D341Med (cell line): ENCODE data around the gene HIF3A.
A peak's percentile ranks its signal among the peaks of the same experiment; 100 is the strongest.
"Not testable (repeated sequence)": the region's sequence is repeated elsewhere in the genome, so short reads cannot be mapped to it uniquely, and the experiment has no call there.

Experiments used
- DNase-seq: peaks from one replicate; pipeline ENCODE4 v3.0.0; 2012; ENCODE audit warnings: low spot score

The HIF3A gene

DNA sequence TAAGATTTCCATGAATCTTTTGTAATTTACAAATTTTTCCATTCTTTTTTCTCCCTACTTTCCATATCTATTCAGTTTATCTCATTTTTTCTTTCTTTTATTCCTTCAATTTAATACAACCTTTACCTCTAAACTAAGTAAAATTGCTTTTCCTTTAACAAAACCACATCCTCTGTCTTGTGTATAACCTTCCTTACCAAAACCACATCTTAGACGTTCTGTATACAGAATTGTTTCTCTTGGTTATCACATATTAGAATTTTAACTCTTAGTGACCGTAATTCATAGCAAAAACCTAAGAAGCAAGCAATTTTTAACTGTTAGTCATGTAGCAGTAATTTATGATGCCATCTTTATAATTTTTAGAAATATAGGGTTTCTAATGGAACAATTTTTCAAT lies 65.1 kb downstream of the HIF3A start:
- DNase-seq, result no peak

DNA sequence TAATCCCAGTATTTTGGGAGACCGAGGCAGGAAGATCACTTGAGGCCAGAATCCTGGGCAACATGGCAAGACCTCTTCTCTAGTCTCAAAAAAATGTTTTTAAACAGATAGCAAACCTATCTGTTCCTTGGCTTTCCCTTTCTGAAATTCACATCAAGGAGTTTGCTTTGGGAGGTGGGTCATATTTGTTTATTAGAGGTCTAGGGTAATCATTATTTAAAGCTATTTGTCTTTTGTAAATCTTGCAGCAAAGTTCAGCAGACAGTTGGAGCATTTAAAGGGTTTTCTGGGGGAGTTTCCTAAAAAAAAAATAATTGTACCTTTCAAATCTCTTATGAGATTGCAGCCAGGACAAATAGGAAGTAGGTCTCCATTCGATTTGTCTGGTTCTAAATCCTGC lies 67.5 kb downstream of the HIF3A start:
- DNase-seq, result no peak

DNA sequence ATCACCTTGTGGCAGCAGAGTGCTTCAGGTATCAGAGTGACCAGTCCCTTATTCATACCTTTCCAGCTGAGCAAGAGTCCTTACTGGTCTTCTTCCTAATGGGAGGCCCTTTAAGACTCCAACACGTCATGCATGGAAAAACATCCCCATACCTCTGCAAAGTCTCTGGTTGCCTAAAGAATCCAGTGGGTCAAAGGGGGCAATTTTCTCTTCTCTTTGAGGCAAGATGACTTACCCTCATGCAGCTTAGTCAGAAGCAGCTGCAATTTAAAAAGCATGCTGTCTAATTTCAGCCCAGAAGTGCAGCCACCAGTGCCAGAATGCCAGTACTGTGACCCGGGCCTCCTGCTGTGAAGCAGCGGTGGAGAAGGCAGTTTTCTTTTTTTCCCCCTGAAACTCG lies 68.7 kb downstream of the HIF3A start:
- DNase-seq, result no peak

DNA sequence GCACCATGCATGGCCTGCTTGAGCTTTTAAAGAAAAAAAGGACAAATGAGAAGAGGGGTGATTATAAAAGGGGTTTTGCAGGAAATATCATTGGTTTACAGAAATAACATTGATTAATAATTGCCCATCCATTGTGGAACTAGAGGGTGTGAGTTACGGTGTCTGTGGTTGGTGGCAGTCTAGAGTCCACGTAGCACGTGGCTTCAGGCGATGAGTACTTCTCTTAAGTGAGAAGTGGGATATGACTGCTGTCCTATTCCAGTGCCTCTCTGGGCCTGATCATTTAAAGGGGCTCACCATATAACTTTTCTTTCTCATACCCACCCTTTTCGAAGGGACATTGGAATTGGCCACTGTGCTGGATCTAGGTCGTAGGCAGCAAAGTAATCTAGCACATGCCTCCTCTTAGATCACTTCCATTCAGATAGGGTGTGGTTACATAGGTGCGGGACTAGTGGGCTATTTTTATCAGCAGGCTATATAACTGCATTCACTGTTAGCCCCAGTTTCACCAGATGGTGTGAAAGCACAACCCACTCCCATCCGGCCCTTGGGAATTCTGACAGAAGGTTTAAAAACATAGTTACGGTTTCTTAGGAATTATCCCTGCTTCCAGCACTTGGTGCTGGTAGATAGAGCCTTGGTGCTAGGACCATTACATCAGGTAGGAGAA lies 69.9 kb downstream of the HIF3A start:
- DNase-seq, result peak; percentile 76

DNA sequence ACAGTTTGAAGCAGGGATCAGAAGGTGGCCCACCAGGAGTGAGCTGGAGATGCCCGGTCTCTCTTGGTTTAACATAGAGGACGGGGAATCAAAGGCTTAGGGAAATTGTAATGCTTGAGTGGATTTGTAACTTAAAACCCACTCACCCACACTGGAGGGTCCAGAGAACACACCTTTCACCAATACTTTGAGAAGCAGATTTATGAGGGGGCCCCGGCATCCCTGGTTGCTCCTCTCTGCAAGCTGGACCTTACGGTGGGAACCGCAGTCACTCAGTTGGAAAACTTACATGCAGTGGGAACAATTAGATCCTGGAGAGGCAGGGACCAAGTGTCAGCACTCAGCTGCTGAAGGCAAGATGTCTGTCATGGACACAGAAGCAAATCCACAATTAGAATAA lies 70.6 kb downstream of the HIF3A start:
- DNase-seq, result no peak

DNA sequence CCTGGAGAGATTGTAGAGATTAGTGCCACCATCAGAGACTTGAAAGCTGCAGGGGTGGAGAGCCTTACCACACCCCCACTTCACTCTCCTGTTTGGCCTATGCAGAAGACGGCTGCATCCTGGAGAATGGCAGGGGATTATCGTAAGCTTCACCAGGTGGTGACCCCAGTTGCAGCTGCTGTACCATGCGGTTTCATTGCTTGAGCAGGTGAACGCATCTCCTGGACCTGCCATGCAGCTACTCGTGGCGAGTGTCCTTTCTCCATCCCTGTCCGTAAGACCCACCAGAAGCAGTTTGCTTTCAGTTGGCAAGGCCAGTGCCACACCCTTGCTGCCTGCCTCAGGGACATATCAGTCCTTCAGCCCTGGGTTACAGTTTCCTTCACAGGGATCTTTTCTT lies 71.3 kb downstream of the HIF3A start:
- DNase-seq, result peak; percentile 81

DNA sequence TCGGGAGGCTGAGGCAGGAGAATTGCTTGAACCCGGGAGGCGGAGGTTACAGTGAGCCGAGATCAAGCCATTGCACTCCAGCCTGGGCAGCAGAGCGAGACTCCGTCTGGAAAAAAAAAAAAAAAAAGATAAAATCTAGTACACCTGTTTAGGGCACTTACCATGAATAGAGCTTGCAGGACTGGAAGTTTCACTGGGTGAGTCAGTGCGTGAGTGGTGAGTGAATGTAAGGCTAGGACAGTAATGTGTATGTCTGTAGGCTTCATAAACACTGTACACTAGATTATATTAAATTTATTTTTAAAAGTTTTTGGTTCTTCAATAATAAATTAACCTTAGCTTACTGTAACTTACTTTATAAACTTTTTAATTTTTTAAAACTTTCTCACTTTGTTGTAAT lies 73.0 kb downstream of the HIF3A start:
- DNase-seq, result no peak

DNA sequence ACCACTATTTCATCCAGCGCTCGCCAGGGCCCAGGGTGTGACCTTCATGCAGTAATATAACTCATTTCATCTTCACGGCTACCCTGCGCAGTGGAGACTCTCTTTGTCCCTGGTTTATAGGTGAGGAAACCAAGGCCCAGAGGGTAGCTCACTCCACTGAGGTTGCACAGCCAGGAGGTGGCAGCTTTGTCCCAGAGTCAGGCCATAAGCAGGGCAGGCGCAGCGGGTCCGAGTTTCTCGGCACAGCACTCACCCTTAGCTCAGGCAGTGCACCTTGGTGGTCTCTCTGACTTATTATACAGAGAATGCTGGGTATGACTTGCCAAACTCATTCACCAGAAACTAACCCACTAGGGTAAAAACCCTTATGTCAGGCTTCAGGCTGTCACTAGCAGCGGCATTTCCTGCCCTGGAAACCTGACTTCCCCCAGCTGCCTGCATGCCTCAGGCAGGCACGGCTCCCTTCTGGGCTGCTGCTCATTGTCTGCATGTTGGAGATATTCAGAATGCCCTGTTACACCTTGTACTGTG lies 74.6 kb downstream of the HIF3A start:
- no peak for DNase-seq

DNA sequence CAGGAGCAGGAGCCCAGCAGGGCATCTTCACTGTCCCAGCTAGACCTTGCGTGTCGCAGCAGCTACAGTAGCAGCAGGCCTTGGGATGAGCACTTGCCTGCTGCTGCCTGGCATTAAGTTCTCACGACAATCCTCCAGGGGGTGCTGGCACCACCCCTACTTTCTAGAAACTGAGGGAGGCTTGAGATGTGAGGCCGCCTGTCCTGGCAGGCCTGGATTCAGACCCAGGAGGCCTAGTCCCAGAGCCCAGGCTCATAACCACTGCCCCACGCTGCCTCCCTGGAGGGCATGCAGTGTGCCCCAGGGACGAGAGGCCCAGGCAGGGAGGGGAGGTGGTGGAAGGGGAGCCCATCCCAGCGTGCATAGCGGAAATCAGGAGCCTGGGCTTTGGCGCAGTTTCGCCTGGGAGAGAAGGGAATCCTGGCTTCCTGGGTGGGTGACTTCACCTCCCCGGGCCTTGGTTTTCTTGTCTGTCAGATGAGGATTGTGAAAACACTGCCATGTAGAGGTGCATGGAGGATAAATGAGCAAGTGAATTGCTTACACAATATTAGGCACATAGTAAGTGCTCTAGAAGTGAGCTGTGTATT lies 76.2 kb downstream of the HIF3A start:
- peak; percentile 73 for DNase-seq

DNA sequence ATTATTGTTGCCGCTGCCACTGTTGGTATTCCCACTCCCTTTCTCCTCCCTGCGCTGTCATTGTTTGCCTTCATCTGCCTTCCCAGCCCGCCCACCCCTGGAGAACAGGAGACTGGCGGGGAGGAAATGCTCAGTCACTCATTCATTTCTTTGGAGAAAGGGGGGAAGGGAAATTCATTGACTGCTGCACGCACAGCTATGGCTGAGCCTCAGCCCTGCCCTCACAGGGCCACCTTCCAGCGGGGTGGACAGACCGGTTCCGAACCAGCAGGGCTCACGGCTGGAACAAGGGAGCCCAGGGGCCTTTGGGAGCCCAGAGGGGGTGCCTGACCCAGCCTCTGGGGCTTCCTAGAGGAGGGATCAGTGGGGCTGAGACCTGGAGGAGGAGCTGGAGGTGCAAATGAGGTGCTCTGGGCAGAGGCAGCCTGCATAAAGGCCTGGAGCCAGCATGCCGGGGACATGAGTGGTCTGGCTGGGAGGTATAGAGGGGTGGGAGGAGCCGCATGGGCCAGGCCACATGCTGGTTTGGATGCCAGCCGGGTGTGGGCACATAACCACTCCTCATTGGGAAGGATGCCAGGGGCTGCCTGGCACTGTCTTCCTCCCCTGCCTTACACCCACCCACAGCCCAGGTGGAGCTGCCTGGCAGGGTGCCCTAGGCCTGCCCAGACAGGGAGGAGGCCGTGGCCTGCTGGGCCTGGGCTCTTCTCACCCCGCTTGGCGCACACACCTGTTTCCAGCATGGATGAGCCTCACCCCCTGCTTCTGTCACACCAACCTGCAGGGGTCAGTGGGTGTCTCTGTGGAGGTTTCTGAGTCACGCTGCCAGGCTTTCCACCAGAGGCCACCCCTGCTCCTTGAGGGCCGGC lies 76.9 kb downstream of the HIF3A start:
- peak; percentile 64 for DNase-seq

DNA sequence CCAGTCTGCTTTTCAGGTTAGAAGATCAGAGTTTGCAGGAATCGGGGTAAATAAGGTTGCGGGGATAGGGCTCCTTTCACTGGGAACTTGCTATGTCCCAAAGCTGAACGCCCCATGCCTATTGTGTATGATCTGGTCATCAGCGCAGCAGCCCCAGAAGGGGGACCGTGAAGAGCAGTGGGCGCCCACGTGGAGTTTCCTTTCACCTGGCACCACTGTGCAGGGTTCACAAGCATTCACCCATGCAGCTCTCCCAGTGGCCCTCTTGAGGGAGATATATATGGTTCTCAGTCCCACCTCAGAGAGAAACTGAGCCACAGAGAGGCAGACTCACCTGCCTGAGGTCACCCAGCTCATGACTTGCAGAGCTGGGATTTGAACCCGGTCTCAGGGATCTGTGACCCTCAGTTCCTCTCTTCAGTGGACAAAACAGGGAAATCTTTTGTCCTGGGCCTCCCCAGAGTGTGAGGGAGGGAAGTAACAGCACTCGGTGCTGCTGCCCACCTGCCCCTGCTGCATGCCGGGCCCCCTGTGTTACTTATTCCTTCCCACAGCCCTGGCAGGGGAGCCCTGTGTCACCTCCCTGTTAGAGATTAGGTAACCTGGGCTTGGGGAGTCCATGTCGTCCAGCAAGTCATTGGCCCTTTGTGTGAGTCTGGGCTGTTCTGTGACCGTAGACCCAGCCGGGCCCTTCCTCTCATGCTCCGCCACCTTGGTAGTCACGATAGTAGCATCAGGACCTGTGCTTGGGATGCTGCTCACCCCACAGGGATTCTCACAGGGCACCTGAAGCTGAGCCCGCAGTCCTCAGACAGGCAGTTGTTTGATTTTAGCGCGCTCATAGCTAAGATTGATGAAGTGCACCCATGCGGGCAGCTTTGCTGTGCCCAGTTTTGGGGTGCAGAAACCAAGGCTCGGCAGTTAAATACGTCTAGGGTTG lies 78.0 kb downstream of the HIF3A start:
- no peak for DNase-seq

DNA sequence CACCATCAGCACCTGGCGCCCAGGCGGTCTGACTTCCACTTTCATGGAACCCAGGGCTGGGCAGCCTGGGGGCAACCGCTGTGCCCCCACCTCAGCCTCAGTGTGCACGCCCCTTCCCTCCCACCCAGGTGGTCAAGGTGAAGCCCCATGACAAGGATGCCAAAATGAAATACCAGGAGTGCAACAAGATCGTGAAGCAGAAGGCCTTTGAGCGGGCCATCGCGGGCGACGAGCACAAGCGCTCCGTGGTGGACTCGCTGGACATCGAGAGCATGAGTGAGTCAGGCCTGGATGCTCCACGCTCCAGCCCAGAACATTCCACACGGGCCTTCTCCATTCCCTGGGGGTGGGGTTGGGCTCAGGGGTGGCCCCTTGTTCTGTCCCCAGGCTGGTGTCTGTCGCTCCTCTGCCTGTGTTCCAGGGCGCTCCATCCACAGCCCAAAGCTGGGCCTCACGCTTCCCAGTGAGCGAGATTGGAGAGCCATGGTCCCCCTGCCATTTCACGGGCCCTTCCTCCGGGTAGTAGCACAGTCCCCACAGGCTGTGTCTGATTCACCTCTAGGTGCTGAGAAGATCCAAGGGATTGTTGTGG lies 78.7 kb downstream of the HIF3A start:
- not testable (repeated sequence) for DNase-seq

DNA sequence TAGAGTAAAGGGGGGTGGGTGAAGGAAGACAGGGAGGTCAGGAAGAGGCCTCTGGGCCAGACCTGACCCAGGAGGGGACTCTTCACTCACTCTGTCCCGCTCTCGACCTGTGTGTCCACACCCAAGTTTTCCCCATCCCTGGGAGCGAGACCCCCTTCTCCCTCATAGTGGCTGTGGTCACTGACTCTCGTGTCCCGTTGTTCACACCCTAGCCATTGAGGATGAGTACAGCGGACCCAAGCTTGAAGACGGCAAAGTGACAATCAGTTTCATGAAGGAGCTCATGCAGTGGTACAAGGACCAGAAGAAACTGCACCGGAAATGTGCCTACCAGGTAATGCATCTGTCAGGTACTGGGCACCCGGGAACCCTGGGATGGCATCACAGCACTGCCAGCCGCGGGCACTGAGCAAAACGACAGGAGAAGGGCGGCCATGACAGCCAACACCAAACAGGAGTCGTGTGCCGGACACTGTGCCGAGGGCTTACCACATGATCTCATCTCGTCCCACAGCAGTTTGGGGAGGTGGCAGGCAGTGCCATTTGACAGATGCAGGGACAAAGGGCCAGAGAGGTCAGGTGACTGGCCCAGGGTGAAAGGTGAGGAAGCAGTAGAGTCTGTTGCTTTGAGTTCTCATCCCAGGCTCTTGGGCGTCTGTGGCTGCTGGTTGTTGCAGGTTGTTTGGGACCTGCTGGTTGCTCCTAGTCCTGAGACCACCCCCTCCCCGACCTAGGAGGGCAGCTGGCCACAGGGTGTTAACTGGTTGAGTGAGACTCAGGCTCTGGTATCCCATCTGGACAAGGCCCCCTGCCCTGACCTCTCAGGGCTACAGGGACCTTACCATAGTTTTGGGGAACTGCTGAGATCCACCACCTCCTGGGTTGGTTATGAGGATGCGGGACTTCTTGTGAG lies 79.7 kb downstream of the HIF3A start:
- DNase-seq, result no peak

DNA sequence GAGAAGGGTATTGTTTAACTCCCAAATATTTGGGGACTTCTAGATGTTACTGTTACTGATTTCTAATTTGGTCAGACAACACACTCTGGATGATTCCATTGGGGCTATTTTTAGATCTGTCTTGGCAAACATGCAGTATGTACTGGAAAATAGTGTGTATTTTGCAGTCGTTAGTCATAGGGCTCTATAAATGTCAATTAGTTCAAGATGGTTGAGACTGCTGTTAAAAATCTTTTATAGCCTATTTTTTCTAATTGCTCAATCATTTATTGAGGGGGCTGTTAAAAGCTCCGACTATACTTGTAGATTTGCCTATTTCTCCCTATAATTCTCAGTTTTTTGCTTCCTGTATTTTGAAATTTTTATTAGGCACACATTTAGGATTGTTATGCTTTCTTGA lies 81.4 kb downstream of the HIF3A start:
- DNase-seq, result no peak

DNA sequence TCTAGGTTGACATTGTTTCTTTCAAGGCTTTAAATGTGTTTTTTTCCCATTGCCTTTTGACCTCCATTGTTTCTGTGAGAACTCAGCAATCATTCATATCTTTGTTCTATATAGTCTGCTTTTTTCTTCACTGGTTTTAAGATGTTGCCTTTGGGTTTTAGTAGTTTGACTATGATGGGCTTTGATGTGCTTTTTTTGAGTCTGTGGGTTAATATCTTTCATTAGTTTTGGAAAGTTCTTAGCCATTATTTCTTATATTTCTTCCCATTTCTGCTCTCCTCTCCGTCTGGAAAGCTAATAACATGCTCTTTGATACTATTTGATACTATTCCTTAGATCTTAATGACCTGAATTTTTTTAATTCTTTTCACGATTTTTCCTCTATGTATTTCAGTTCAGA lies 83.8 kb downstream of the HIF3A start:
- no peak for DNase-seq

DNA sequence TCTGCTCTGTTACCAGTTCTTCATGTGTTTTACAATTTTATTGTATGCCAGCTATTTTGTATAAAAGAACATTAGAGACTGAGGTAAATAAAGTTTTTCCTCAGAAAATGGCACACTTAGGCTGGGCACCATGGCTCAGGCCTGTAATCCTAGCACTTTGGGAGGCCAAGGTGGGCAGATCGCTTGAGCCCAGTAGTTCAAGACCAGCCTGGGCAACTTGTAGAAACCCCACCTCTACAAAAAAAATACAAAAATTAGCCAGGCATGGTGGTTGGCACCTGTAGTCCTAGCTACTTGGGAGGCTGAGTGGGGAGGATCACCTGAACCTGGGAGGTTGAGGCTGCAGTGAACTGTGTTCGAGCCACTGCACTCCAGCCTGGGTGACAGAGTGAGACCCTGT lies 84.5 kb downstream of the HIF3A start:
- no peak for DNase-seq

DNA sequence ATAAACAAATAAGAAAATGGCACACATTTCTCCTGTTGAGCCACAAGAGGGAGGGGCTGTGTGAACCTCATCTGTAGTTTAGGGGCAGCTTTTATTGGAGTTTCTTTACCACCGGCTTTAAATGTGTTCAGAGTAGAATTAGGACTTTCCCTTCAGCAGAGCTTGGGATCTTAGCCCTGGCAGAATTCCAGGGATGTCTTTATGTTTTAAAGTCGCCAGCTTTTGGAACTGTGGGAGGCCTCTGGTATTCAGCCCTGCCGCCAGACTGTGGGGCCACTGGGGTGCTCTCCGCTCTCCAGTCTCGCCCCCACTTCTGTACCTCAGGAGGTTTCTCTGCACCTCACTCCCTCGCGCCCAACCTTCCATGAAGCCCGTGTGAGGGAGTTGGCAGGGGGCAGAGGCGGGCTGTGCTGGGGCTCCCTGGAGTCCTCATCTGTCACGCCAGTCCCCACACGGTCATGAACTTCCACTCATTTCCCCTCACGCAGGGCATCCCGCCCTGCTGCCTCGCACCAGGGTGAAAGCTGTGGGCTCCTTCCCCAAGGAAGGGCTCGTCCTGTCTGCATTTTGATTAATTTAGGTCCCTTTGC lies 85.0 kb downstream of the HIF3A start:
- DNase-seq, result no peak

DNA sequence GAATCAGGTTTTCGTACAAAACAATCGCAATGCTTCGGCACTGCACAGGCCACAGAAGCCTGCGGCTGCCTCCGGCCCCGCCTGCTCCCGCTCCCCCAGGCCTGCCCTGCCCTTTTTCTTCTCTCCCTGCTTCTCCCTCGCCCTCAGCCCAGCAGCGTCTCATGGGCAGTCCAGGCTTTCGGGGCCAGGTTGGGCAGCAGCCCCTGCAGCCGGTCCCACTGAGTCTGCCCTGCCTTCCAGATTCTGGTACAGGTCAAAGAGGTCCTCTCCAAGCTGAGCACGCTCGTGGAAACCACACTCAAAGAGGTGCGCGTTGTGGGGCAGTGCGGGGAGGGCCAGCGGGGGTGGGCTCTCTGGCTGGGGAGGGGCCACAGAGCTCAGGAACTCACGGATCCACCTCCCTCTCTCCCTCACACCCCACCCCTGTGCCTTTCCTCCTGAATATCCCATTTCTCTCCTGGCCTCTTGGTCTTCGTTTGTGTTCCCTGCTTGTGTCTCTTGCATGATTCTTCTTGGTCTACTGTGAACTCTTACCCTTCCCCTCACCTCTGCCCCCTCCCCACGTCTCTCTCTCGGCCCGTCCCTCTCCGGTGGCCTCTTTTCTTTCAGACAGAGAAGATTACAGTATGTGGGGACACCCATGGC lies 86.5 kb downstream of the HIF3A start:
- no peak for DNase-seq

DNA sequence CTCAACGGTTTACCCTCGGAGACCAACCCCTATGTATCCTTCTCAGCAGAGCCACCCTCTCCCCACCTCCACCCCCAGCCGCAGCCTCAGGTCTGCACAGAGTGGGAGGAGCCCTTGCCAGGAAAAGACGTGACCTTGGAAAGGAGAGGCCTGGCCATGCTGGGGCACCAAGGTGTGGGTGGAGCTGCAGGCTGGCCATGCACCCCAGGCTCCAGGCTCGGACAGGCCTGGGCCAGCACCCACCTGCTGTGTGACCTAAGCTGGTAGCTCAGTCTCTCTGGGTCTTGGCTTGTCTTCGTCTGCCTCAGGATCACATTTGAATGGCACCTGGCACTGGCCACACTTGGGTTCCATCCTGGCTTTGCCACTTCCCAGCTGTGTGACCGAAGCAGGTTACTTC lies 87.0 kb downstream of the HIF3A start:
- DNase-seq, result peak; percentile 20
